HK-2 (cell line): ENCODE measurements around the gene ABHD5.

Experiments used
- DNase-seq: peaks from one replicate; pipeline ENCODE4 v3.0.0-alpha.2; 2018; ENCODE audit not compliant: unreplicated experiment

The ABHD5 gene

DNA sequence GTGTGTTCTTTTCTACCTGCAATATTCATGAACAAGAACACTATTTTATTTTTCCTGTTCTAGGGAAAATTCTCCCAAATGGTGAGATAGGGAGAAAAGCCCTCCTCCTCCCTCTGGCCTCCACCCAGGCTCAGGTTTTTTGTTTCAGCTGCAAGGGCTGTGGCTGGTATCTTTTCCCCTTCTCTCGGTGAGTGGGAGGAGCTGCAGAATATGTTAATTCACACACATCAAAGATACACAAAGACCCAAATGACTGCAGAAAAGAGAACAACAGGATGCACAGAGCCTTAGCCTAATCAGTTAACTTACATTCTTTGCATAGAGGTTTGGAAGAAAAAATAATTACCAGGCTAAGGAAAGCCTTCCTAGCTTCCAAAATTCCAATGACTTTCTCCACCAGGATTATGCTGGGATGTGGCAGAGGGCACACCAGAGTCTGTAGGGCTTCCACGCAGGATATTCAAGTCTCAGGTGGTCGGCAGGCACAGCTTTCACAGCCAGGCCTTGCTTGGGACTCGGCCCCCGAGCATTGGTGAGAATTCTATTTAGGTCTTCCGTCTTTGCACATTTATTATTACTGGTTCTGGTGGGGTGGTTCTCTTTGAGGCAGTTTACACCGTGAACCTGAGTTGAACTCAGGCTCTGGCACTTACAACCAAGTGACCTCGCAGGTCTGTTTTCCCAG, 64.9 kb downstream of the ABHD5 start:
- DNase-seq: no peak

- DNase-seq: no peak
Measured at GRCh38 chr3:43757666-43758321, 67.1 kb downstream of the ABHD5 start.

DNA sequence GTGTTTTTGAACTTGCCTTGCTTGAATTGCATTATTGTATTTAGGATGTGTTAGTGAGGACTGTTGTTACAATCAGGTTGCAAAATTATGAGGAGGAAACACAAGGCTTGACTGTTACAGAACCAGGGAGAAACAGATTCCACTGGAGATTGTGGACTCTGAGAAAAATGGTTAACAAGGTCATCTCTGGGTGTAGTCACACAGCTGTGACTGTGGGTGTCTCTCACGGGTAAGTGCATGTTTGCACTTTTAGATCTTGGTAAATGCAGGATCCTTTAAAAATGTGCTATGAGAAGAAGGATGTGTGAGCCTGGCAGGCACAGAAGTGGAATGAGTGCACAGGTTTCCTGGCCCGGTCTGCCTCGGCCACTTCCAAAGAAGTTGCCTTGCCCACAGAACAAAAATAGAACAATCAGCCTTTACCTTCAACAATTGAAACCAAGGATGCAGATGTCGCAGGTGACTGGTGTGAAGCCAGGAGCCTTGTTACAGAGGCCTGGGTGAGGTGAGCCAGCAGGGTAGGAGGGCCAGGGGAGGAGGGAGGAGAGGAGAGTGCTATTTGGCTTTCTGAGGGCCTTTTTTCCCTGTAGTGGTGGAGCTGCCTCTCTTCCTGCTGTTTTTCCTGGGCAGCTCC, 68.0 kb downstream of the ABHD5 start:
- DNase-seq: no peak

DNA sequence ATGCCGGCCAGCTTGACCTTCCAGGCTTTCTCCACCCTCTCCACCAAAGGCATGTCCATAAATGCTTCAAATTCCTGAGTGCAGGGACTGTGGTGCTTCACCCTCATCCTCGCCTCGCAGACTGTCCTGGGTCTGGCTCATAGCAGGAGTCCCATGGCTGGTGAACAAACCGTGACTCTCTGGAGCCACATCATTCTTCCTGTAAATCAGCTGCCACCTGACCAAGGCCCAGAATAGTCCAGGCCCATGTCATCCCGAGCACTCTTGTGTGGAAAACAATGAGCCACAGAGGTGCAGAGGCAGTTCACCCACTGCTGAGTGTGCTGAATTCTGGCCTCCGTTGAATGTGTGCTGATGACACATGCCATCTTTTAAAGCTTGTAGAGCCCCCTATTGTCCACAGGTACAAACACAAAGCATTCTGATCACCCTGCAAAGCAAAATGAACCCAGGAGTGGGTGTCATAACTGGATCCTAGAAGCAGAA, 68.6 kb downstream of the ABHD5 start:
- DNase-seq: peak; percentile 88

DNA sequence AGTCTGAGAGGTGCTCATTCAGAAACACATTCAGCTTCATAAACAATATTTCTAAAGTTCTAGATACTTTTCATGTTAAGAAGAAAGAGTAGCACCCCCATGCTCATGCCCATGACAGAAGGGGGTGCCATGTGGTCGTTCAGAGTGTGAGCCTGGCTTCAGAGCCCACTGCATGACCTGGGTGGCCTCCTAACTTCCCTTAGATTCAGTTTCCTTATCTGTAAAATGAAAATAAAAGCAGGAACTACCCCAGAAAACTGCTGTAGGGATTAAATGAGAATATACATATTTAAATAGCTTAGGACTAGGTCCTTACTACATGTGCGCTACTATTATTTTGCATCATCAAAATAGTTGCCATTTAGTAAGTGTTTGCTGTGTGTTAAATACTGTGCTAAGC, 69.2 kb downstream of the ABHD5 start:
- no peak for DNase-seq

DNA sequence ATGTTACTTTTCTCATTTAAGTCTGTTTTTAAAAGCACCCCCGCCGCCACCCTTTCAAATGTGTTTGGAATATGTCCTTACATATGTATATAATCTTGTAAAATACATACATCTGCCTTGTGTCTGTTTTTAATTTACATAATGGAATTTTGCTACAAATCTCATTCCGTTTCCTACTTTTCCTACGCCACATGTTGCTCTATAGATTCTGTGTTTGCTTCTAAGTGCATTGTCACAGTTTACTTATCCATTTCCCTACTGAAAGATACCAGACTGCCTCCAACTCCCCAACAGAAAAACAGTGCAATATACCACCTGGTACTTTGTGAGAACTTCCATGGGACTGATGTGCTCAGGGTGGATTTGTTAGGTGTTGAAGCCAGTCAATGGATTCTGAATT, 70.2 kb downstream of the ABHD5 start:
- DNase-seq: no peak

GRCh38 chr3:43762451-43762850, 71.7 kb downstream of the ABHD5 start:
- DNase-seq: no peak

- DNase-seq: no peak
Measured at GRCh38 chr3:43764056-43764455, 73.3 kb downstream of the ABHD5 start.

DNA sequence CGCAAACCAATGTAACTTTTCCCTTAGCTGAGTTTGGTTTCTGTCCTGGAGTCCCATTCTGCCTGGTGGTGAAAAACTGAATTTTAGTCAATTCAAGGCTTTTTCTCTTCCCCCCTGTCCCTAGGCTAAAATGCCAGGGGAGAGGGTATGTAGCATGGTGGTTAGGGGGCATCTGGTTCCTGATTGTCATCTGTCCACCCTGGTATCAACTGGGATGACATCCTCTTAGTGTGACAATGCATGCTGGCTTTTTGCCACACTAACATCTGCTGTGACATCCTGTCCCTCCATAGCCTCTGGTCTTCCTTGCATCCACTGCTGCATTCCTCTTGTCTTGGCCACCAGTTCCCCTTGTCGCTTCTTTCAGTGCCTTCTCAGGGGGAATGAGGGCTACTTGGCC, 73.7 kb downstream of the ABHD5 start:
- DNase-seq: no peak

DNA sequence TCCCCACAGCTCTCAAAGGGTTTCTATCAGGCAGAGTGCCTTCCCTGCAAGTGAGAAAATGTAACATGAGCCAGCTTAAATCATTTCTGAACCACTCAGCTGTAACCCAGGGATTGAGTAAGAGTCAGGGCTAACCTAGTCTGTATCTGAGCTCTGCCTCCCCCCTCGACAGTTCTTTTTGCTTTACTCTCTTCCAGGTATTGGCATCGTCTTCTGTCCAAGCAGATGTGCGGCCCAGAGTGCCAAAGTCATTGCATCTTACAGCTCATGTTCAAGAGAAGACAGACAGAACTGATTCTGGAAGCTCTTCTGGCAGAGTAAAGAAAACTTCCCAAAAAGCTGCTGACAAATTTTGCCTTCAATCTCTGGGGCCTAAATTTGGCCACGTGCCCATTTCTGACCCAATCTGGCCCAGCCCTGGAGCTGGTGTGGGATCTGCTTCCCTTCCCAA, 74.8 kb downstream of the ABHD5 start:
- DNase-seq: no peak

GRCh38 chr3:43766672-43767465, 76.1 kb downstream of the ABHD5 start:
- DNase-seq: no peak

DNA sequence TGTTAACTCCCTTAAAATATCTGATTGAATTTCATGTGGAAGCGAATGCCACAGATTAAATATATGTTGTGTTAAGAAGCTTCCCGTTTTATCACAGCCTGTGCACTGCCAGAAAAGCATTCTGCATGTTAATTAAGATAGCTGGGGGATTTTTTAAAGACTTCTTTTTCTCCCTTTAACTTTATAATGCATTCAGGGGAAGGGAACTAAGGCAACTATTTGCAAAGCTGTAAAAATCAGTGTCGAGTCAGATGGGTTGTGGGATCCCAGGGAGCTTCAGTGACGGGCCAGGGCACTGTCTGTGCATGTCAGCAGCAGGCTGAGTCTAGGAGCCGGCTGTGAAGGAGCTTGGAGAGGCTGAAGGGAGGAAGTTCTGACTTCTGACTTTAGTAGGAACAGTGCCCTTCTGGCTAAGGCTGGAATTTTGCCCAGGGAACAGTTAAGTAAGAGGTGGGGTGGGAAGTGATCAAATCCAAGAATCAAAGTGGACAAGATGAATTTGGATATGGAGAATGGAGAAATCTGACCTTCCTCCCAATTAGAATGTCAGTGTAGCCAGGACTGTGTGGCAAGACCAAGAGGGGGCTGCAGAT, 77.7 kb downstream of the ABHD5 start:
- no peak for DNase-seq

- peak; percentile 97 for DNase-seq
Measured at GRCh38 chr3:43769097-43769884, 78.6 kb downstream of the ABHD5 start.

DNA sequence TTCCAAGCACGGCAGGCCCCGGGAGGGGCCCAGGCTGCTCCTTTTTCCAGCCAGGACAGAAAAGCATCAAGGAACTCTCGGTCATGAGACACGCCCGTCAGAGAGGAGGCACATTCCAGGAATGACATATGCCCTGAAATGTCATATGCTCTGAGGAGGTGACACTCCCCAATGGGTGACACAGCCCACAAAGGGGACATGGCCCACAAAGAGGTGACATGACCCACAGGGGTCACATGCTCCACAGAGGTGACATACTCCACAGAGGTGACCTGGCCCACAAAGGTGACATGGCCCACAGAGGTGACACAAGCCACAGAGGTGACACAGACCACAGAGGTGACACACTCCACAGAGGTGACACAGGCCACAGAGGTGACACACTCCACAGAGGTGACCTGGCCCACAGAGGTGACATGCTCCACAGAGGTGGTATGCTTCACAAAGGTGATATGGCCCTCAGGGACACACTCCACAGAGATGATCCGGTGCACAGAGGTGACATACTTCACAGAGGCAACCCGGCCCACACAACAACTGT, 79.2 kb downstream of the ABHD5 start:
- DNase-seq: no peak

- DNase-seq: no peak
Measured at GRCh38 chr3:43770426-43771103, 79.8 kb downstream of the ABHD5 start.

DNA sequence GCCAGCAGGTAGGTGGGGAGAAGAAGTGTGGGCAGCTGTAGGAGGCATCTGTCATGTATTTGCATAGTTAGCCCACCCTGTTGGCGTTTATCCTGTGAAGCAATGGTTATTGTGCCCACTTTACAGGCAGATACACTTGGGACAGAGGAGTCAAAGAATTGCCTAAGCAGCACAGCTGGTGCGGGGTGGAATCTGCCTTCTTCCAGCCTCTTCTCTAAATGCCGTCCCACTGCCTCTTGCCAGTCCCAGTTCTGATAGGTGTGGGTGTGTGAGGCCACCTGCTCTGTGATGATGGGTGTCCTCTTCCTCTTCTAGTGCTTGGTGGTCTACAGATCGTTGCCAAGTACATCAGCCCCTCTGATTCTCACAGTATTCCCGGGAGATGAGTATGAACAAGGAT, 80.9 kb downstream of the ABHD5 start:
- DNase-seq: no peak

GRCh38 chr3:43773273-43774094, 82.7 kb downstream of the ABHD5 start:
- no peak for DNase-seq

DNA sequence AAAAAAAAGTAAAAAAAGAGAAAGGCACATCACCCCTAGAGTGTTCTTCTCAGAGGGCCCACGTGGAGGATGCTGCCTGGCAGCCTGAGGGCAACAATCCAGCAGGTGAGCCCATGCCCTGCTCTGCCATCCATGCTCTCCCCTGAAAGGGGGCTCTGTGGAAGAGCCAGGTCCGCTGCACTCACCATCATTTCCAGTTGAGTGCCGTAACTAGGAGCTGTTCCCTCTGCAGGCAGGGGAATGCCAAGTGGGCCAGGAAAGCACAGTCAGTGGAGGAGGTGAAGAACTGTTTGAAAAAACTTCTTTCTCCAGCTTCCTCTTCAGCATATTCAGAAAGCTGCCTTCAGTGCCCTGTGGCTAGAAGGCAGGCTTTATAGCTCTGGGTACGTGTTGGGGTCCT, 84.1 kb downstream of the ABHD5 start:
- no peak for DNase-seq

DNA sequence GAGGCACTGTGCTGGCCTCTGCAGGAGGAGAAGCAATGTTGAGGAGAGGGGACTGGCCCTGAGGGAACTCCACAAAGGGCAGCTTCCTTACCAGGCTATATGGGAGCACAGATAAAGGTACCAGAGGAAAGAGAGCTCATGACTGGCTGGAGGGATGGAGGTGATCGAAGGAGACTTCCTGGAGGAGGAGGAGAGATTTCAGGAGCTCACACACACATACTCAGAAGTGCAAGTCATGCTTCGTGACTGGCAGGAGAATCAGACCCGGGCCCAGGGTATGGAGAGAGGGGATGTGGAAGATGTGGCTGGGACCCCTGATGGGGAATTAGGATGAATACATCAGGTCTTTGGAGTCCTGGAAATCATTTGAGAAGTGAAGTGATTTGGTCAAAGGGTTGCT, 85.4 kb downstream of the ABHD5 start:
- DNase-seq: no peak
